Stimulated activated CD4-positive, alpha-beta T cell treated with anti-CD3 and anti-CD28 coated beads, Interleukin-4, amount 100 ng/mL, for 48 hours (primary cell): ENCODE measurements around the gene TMCO6.
A peak's percentile ranks its signal among the peaks of the same experiment; 100 is the strongest.
"Not testable (repeated sequence)": the region's sequence is repeated elsewhere in the genome, so short reads cannot be mapped to it uniquely, and the experiment has no call there.

Experiments used
- DNase-seq, 2 donors: peaks; one replicate each; pipeline ENCODE4 v3.0.0-alpha.2; 2020; ENCODE audit warnings: low read depth in 2 of 2

Gene TMCO6

DNA sequence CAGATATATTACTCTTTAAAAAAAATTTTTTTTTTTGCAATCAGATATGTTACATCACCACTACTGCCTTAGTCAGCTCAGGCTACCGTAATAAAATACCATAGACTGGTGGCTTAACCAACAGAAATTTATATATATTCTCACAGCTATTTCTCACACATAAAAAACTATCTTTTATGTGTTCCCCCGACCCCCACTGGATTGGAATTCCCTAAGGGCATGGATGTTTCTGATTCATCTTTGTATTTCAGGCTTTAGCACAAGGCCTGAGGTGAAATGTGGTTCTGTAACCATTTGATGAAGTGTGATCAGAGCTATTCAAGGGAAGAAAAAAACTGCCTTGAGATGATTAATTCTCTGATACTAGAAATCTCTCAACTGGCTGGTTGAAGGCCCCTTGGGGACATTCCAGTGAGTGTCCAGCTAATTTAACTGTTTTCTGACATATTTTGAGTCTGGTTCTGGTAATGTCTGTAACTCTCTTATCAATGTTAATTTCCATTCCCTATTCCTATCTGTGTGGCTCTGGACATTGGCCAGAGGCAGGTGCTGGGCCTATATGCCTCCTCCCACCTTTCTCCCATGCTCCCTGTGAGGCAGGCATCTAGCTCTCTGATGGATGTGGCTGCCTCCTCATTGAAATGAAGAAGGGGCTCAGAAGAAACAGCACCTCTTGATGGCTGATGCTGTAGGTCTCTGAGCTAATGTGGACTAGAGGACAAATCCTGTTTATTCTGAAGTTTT lies 8.8 kb upstream of the TMCO6 start:
- DNase-seq, result no peak

- no peak for DNase-seq
These were observed 8.2 kb upstream of the TMCO6 start for GRCh38 chr5:140631036-140631417.

DNA sequence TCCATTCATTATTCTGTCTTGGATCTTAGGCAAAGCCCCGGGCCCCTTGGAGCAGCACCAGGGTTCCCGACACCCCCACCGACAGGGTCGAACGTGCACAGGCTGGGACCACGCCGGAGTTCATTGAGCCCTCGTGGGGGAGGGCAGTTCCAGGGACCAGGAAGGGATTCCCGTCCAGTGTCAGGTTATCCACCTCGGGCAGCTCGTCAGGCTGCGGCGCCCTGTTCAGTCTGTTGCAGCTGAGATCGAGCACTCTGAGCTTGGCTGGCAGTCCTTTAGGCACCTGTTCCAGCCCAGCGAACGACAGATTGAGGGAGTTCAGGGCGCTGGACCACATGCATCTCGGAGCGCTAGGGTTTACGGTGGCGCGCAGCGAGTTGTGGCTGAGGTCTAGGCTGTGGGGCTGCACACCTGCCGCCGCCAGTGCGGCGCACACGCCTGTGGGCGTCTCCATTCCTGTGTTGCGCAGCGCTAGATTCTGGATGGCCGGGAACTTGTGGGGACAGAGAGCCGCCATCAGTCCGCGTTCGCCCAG lies 7.4 kb upstream of the TMCO6 start:
- DNase-seq, result no peak

DNA sequence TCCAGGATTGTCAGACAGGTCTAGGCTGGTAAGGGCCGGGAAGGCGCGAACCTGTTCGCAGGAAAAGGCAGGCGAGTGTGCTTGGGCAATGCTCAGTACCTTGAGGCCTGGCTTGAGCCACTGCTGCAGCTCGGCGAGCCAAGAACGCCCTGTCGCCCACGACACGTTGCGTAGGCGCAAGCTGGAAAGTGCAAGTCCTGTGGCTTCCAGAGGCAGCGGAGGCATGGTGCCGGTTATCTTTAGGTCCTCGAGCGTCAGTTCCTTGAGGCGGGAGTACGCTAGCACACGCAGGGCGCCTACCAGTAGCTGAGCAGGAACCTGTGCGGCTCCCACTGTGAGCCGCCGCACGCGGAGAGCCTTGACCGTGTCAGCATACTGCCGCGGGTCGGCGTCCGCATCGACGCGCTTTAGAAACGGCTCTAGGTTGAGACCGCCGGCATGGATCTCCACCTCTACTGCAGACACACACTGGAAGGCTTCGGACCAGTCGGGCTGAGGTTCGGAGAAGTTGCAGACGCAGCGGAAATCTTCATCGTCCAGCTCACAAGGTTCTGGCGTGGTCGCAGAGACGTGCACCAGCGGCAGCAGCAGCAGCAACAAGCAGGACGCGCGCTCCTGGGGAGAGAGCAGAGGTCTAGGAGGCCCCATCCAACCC lies 6.8 kb upstream of the TMCO6 start:
- DNase-seq, result peak; percentile 20 to 31

GRCh38 chr5:140633021-140633471 lies 6.2 kb upstream of the TMCO6 start, which contains the start of gene CD14:
Gene CD14, minus strand, starts transcription at chr5:140633175. Its CDS starts 104 bp downstream, at chr5:140633071.
- DNase-seq, result no peak

DNA sequence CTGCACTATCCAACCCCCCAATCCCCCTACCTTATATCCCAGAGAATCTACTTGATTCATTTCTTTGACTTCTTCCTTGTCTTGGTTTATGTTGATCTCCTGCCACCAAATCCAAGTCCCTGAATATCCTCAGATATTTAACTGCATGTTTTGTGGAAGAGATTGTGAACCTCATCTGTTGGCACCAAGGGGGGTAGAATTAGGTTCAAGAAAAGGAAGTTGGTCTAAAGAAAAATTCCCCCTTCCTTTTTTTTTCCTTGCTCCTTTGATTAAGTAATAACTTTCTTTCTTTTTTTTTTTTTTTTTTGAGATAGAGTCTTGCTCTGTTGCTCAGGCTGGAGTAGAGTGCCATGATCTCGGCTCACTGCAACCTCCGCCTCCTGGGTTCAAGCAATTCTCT lies 5.8 kb upstream of the TMCO6 start:
- DNase-seq, result no peak

- DNase-seq, result no peak
These were observed 5.1 kb upstream of the TMCO6 start for GRCh38 chr5:140634103-140634502.

GRCh38 chr5:140635291-140636257 lies 3.7 kb upstream of the TMCO6 start:
- no peak for DNase-seq

- no peak for DNase-seq
These were observed 1.7 kb upstream of the TMCO6 start for GRCh38 chr5:140637371-140638100.

- not testable (repeated sequence) for DNase-seq
These were observed 428 bp upstream of the TMCO6 start for GRCh38 chr5:140638898-140639147.

GRCh38 chr5:140641716-140642115 lies 2.5 kb downstream of the TMCO6 start:
- no peak for DNase-seq

DNA sequence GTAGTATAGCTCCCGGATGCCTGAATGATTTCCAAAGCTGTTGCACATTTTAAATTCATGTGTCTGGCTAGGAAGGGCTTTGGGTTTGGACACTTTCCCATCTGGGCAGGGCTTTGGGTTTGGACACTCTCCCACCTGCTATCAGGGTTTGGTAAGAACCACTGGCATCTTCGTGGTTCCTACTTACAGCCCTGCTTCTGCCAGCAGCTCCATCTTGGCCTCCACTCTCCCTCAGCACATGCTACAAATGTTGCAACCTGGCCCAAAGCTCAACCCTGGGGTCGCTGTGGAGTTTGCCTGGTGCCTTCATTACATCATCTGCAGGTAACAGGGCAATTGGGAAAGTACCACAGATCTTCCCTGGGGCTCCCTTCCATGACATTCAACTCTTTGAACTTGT lies 3.5 kb downstream of the TMCO6 start:
- no peak for DNase-seq

- DNase-seq, result no peak
These were observed 7.8 kb downstream of the TMCO6 start for GRCh38 chr5:140647042-140647419.

DNA sequence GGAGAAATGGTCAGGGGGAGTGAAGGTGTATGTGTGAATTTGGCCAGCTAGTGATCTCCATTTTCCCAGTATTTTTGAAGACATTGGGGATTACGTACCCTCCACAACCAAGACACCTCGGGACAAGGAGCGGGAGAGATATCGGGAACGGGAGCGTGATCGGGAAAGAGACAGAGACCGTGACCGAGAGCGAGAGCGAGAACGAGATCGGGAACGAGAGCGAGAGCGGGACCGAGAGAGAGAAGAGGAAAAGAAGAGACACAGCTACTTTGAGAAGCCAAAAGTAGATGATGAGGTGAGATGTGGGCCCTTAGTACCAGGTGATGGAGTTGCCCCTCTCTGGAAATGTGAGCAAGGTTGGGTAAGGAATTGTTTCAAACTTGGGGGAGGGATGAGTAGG lies 19.6 kb downstream of the TMCO6 start:
- DNase-seq, result no peak

- not testable (repeated sequence) for DNase-seq
These were observed 21.1 kb downstream of the TMCO6 start for GRCh38 chr5:140660371-140660770.

DNA sequence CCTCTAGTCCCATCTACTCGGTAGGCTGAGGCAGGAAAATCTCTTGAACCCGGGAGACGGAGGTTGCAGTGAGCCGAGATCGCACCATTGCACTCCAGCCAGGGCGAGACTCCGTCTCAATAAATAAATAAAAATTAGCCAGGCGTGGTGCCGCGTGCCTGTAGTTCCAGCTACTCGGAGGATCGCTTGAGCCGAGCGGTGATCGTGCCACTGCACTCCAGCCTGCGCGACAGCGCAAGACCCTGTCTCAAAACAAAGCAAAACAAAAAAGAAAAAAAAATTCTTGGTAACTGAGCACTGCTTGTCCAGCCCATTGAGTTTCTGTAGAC lies 24.7 kb downstream of the TMCO6 start:
- no peak for DNase-seq

DNA sequence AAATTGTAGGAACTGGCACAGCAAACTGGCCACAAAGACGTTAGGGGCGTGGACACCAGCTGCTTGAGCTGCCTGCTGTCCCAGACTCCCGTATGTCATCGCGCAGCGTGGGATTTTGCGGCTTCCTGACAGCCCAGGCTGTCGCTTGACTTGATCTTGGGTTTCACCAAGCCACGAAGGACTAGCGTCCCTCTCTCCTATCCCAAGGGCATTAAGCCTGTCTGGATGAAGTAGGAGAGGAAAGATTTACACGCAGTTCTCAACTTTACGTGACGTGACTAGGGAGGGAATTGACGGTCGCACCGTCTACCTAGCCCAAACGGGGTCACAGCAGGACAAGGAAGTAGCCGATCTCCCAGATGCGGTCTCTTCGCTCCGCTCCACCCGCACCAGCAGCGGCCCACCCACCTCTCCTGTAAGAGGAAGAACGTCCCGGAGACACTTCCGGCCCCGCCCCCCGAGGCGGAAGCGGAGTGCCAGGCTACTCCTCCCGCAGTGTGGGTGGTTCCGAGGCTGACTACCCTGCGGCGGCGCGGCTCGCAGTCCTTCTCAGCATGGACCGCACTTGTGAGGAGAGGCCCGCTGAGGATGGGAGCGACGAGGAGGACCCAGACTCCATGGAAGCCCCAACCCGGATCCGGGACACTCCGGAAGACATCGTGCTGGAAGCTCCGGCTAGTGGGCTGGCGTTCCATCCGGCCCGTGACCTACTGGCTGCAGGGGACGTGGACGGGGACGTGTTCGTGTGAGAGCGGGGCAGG lies 25.3 kb downstream of the TMCO6 start, which contains the start of gene WDR55:
WDR55 (plus strand) TSS at position 546 of the 761 bp plus-strand sequence; CDS start at position 555, 9 bp downstream.
- DNase-seq, result peak; percentile 94 to 97

- not testable (repeated sequence) for DNase-seq
These were observed 31.8 kb downstream of the TMCO6 start for GRCh38 chr5:140671035-140671434.

DNA sequence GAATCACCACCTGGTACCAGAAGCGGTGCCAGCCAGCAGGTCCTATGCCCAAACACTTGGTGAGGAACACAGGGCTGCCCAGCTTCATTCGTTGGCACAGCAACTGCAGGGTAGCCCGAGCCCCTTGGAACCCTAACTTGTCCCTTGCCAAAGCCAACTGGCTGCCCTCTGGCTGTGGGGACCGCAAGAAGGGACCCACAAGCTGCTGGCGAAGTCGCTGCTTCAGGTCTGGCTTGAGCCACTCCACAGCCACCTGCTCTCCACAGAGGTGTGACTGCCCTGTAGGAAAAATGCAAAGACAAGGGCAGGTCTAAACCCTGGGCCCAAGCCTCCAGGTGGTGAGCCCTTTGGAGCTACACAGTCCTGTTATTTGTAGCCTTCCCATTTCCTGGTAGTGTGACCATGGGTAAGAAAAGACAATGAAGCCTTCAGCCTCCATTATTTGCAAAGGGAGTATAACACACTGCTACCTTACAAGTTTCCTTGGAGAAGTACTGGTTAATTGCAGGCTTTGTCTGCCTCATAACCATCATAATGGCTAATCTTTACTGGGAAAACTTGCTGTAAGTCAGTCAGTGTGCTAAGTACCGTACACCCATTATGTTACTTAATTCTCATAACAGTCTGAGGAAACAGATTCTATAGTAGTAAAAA lies 32.3 kb downstream of the TMCO6 start:
- no peak for DNase-seq
